DND-41 (cell line): ENCODE measurements around the gene PHOSPHO1.

ENCODE experiments used
- EZH2 ChIP-seq: IDR thresholded peaks from 3 replicates; pipeline ENCODE4 v1.6.1; 2012; ENCODE audit warnings: borderline replicate concordance, low read depth, mild to moderate bottlenecking, moderate library complexity, low read length, inconsistent platforms; ENCODE audit not compliant: severe bottlenecking
- TF ChIP-seq, protein P1 (sequence below): IDR thresholded peaks from 2 replicates; pipeline ENCODE4 v1.5.1; 2012; ENCODE audit warnings: borderline replicate concordance, low read length, moderate library complexity, mild to moderate bottlenecking; ENCODE audit not compliant: poor library complexity, severe bottlenecking; ENCODE audit errors: extremely low read depth

- TF ChIP-seq, protein P1, sequence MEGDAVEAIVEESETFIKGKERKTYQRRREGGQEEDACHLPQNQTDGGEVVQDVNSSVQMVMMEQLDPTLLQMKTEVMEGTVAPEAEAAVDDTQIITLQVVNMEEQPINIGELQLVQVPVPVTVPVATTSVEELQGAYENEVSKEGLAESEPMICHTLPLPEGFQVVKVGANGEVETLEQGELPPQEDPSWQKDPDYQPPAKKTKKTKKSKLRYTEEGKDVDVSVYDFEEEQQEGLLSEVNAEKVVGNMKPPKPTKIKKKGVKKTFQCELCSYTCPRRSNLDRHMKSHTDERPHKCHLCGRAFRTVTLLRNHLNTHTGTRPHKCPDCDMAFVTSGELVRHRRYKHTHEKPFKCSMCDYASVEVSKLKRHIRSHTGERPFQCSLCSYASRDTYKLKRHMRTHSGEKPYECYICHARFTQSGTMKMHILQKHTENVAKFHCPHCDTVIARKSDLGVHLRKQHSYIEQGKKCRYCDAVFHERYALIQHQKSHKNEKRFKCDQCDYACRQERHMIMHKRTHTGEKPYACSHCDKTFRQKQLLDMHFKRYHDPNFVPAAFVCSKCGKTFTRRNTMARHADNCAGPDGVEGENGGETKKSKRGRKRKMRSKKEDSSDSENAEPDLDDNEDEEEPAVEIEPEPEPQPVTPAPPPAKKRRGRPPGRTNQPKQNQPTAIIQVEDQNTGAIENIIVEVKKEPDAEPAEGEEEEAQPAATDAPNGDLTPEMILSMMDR: no peak
- TF ChIP-seq EZH2: no peak
Observed at GRCh38 chr17:49241040-49241439, 10.5 kb upstream of the PHOSPHO1 start.
